HCT116 (cell line): ENCODE data around the gene ATP8B3.
"Not testable (repeated sequence)": the region's sequence is repeated elsewhere in the genome, so short reads cannot be mapped to it uniquely, and the experiment has no call there.

Experiments
- CBX3 ChIP-seq: IDR thresholded peaks from 2 replicates; pipeline ENCODE4 v1.6.1; 2012; ENCODE audit warnings: low read depth
- CEBPB ChIP-seq: IDR thresholded peaks from 2 replicates; pipeline ENCODE4 v1.6.1; 2012; ENCODE audit warnings: low read depth
- CTCF ChIP-seq, 3 experiments: fragments of 200-600 bp in 1 of 3; sonication (generic) in 1 of 3; IDR thresholded peaks in 2 of 3; conservative IDR thresholded peaks in 1 of 3; 2 replicates each; pipeline ENCODE4 v1.5.1; 2012 to 2017; ENCODE audit warnings: low read depth in 2 of 3, low read length in 2 of 3, antibody characterized with exemption in 1 of 3, borderline replicate concordance in 1 of 3, control low read depth in 1 of 3, mild to moderate bottlenecking in 1 of 3, mixed read lengths in 1 of 3, mixed run types in 1 of 3, moderate library complexity in 1 of 3; ENCODE audit not compliant: insufficient read depth in 1 of 3
- EZH2 ChIP-seq: fragments of 200-600 bp; sonication (generic); IDR thresholded peaks from 2 replicates; pipeline ENCODE4 v1.6.1; 2017; ENCODE audit warnings: antibody characterized with exemption, mixed run types
- EZH2phosphoT487 ChIP-seq: fragments of 200-600 bp; IDR thresholded peaks from 2 replicates; pipeline ENCODE4 v1.6.1; 2018; ENCODE audit warnings: antibody characterized with exemption, borderline replicate concordance
- POLR2AphosphoS5 ChIP-seq: IDR thresholded peaks from 2 replicates; pipeline ENCODE4 v1.6.1; 2011; ENCODE audit warnings: mild to moderate bottlenecking, low read depth, low read length, moderate library complexity
- RAD21 ChIP-seq: IDR thresholded peaks from 2 replicates; pipeline ENCODE4 v1.6.1; 2012; ENCODE audit warnings: low read depth, mild to moderate bottlenecking
- SRF ChIP-seq: IDR thresholded peaks from 2 replicates; pipeline ENCODE4 v1.6.1; 2012; ENCODE audit warnings: low read depth
- YY1 ChIP-seq: IDR thresholded peaks from 2 replicates; pipeline ENCODE4 v1.6.1; 2011; ENCODE audit warnings: low read length, low read depth, moderate library complexity, mild to moderate bottlenecking; ENCODE audit not compliant: insufficient replicate concordance; ENCODE audit errors: extremely low read depth
- ZFX ChIP-seq: fragments of 450-650 bp; IDR thresholded peaks from 2 replicates; pipeline ENCODE4 v1.6.1; 2017
- ZNF274 ChIP-seq: fragments of 200-500 bp; sonication (Bioruptor generic); IDR thresholded peaks from 2 replicates; pipeline ENCODE4 v1.6.1; 2014; ENCODE audit warnings: mild to moderate bottlenecking, low read depth, low read length, inconsistent platforms

GRCh38 chr19:1760786-1761527 lies 51.1 kb downstream of the ATP8B3 start:
- not testable (repeated sequence) for TF ChIP-seq CTCF (IDR thresholded peaks at IDR 0.05 in 2 of 3, conservative IDR thresholded peaks at IDR 0.05 in 1 of 3; ENCODE audit: borderline replicate concordance in 1 of 3, insufficient read depth in 1 of 3, low read depth in 2 of 3, low read length in 2 of 3); EZH2; RAD21; SRF; ZNF274; EZH2phosphoT487; ZFX; YY1; POLR2AphosphoS5; CBX3; CEBPB
